Skin epidermis (tissue), 12 donors: ENCODE results near the gene TBL1Y.
"Not testable (repeated sequence)": the region's sequence is repeated elsewhere in the genome, so short reads cannot be mapped to it uniquely, and the experiment has no call there.

ENCODE experiments used
- H3K27ac ChIP-seq, 21 experiments: fragments of 200-600 bp; sonication (generic) in 11 of 21; one replicate each; pipeline ENCODE4 v1.5.0; 2020; ENCODE audit warnings: mild to moderate bottlenecking in 3 of 21, inconsistent platforms in 2 of 21, moderate library complexity in 2 of 21
- H3K4me3 ChIP-seq, 7 experiments: fragments of 200-600 bp; sonication (generic) in 2 of 7; one replicate each; pipeline ENCODE4 v1.5.0; 2020; ENCODE audit warnings: inconsistent platforms in 2 of 7, mild to moderate bottlenecking in 2 of 7, moderate library complexity in 1 of 7

Gene TBL1Y

GRCh38 chrY:6910372-6911252, at the start of gene TBL1Y:
TBL1Y (plus strand) TSS chrY:6910697; CDS start chrY:7025085, 114,388 bp downstream.
- peak within 1 kb of the TSS in 6 of 7 experiments; percentile 10 to 40 (median 32) for H3K4me3 ChIP-seq
- peak within 1 kb of the TSS in 1 of 21 experiments; percentile 31 for H3K27ac ChIP-seq

- Histone ChIP-seq H3K4me3 (no peak overlapping the region), H3K27ac (no peak overlapping the region)
These were observed 16.0 kb upstream of the TBL1Y start for GRCh38 chrY:6894496-6894895.

- Histone ChIP-seq H3K4me3 (no peak overlapping the region), H3K27ac (no peak overlapping the region)
These were observed 15.3 kb upstream of the TBL1Y start for GRCh38 chrY:6895236-6895635.

- H3K4me3 ChIP-seq, H3K27ac ChIP-seq: not testable (repeated sequence)
These were observed 8.4 kb upstream of the TBL1Y start for GRCh38 chrY:6902116-6902515.

GRCh38 chrY:6907591-6907990, 2.9 kb upstream of the TBL1Y start:
- Histone ChIP-seq H3K4me3 (no peak overlapping the region), H3K27ac (no peak overlapping the region)

GRCh38 chrY:6908021-6908420, 2.5 kb upstream of the TBL1Y start:
- not testable (repeated sequence) for H3K4me3 ChIP-seq, H3K27ac ChIP-seq

- H3K27ac ChIP-seq = no peak overlapping the region
- no peak overlapping the region for H3K4me3 ChIP-seq
These were observed 1.4 kb upstream of the TBL1Y start for GRCh38 chrY:6909118-6909521.

GRCh38 chrY:6909856-6910255, 641 bp upstream of the TBL1Y start:
- H3K4me3 ChIP-seq = peak overlapping the region in 4 of 7 experiments; percentile 30 to 40 (median 37)
- no peak overlapping the region for H3K27ac ChIP-seq

- peak within 1 kb of the TSS in 6 of 7 experiments; percentile 10 to 40 (median 32) for H3K4me3 ChIP-seq
- peak within 1 kb of the TSS in 1 of 21 experiments; percentile 31 for H3K27ac ChIP-seq
These were observed 870 bp downstream of the TBL1Y start, which contains the start of gene AMELY for GRCh38 chrY:6911253-6911881. AMELY (minus strand) TSS chrY:6911752; CDS start chrY:6872608, 39,144 bp downstream.

GRCh38 chrY:6913362-6913761, 2.9 kb downstream of the TBL1Y start:
- Histone ChIP-seq H3K27ac (no peak overlapping the region), H3K4me3 (no peak overlapping the region)

- H3K27ac ChIP-seq = no peak overlapping the region
These were observed 10.6 kb downstream of the TBL1Y start for GRCh38 chrY:6921061-6921460.

GRCh38 chrY:6928265-6928664, 17.8 kb downstream of the TBL1Y start:
- H3K27ac ChIP-seq = no peak overlapping the region
- H3K4me3 ChIP-seq = no peak overlapping the region

More at GRCh38 chrY:6921061-6921460, 10.6 kb downstream of the TBL1Y start:
- no peak overlapping the region for H3K4me3 ChIP-seq

GRCh38 chrY:6929237-6929636, 18.7 kb downstream of the TBL1Y start:
- H3K27ac ChIP-seq = no peak overlapping the region
- H3K4me3 ChIP-seq = no peak overlapping the region

- no peak overlapping the region for H3K27ac ChIP-seq
- H3K4me3 ChIP-seq = no peak overlapping the region
These were observed 21.4 kb downstream of the TBL1Y start for GRCh38 chrY:6931779-6932396.

- Histone ChIP-seq H3K4me3 (no peak overlapping the region), H3K27ac (no peak overlapping the region)
These were observed 25.0 kb downstream of the TBL1Y start for GRCh38 chrY:6935497-6935896.

GRCh38 chrY:6947695-6948094, 37.2 kb downstream of the TBL1Y start:
- no peak overlapping the region for H3K4me3 ChIP-seq
- H3K27ac ChIP-seq = no peak overlapping the region

- H3K4me3 ChIP-seq = no peak overlapping the region
- no peak overlapping the region for H3K27ac ChIP-seq
These were observed 37.9 kb downstream of the TBL1Y start for GRCh38 chrY:6948378-6948777.

GRCh38 chrY:6949947-6950346, 39.5 kb downstream of the TBL1Y start:
- no peak overlapping the region for H3K4me3 ChIP-seq

GRCh38 chrY:6964732-6965131, 54.2 kb downstream of the TBL1Y start:
- no peak overlapping the region for H3K4me3 ChIP-seq
- H3K27ac ChIP-seq = no peak overlapping the region

More at GRCh38 chrY:6949947-6950346, 39.5 kb downstream of the TBL1Y start:
- H3K27ac ChIP-seq = no peak overlapping the region

- H3K4me3 ChIP-seq = no peak overlapping the region
- H3K27ac ChIP-seq = no peak overlapping the region
These were observed 56.0 kb downstream of the TBL1Y start for GRCh38 chrY:6966521-6966920.
